Suppressor macrophage treated with lipopolysaccharide for 1 hour (primary cell): ENCODE data around the gene GLOD4.

Experiments used
- DNase-seq, 3 donors: peaks; one replicate each; pipeline ENCODE4 v3.0.0-alpha.2; 2020 to 2022

Gene GLOD4

GRCh38 chr17:733743-734142 is 48.3 kb downstream of the GLOD4 start:
- DNase-seq, result no peak

GRCh38 chr17:732902-733720 is 49.0 kb downstream of the GLOD4 start:
- DNase-seq, result peak; percentile 39 to 55 (median 49)

- peak; percentile 65 to 89 (median 79) for DNase-seq
Observed at GRCh38 chr17:732067-732901, 49.8 kb downstream of the GLOD4 start, which contains the start of gene TLCD3A. TSS of gene TLCD3A (plus strand) at chr17:732596. CDS start at chr17:732648, 52 bp downstream.

GRCh38 chr17:731644-732066 is 50.4 kb downstream of the GLOD4 start:
- DNase-seq, result no peak

DNA sequence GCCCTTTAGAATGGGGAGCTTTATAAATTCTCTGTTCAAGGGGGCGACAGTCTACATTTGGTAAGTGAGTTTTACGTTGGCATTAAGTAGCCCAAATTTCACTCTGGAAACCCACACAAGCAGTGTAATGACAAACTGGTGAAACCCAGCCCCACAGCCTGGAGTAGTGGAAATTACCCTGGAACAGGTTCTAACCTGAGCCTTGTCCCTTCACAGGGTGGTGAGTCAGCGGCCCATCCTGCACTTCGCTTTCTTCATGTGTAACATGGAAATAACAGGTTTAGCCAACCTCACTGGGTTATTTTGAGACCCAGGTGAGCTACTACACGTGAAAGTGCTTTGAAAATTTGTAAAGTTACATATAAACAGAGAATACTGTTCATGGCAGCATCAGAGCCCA is 53.2 kb downstream of the GLOD4 start:
- no peak for DNase-seq

DNA sequence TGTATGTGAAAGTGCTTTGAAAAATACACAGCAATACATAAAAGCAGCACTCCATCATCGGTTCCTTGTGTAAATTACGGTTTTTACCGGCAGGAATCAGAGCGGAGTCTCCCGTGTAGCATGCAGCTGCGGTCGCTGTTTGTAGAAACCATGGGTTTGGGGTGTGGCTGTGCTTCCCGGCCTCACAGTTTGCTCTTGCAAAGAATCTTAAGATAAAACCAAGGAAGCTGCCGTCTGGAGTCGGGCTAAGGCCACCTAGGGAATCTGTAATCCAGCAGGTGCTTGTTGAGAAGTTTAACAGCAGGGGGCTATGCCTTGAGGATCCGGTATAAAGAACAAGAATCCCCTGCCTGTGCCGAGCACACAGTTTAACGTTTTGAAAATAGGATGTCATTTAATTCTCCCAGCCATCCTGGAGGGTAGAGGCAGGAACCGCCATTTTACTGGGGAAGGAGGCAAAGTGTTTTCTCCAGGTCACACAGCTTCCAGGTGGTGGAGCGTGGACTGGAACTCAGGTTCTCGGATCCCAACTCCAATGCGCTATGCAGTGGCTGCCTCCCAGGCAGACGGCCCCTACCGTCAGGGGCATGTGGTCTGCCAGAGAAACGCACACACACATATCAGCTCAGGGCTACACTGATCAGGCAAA is 55.7 kb downstream of the GLOD4 start:
- DNase-seq, result no peak

DNA sequence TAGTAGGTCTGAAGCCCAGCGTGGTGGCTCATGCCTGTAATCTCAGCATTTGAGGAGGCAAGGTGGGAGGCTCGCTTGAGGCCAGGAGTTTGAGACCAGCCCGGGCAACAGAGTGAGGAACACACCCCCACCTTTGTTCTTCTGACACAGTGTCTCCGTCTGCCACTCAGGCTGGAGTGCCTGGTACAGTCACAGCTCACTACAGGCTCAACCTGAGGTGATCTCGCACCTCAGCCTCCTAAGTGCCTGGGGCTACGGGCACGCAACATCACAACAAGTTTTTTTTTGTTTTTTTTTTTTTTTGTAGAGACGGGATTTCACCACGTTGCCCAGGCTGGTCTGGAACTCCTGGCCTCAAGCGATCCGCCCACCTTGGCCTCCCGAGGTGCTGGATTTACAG is 56.3 kb downstream of the GLOD4 start:
- DNase-seq, result no peak

GRCh38 chr17:725084-725483 is 57.0 kb downstream of the GLOD4 start:
- no peak for DNase-seq

- no peak for DNase-seq
Observed at GRCh38 chr17:721540-721937, 60.5 kb downstream of the GLOD4 start.

DNA sequence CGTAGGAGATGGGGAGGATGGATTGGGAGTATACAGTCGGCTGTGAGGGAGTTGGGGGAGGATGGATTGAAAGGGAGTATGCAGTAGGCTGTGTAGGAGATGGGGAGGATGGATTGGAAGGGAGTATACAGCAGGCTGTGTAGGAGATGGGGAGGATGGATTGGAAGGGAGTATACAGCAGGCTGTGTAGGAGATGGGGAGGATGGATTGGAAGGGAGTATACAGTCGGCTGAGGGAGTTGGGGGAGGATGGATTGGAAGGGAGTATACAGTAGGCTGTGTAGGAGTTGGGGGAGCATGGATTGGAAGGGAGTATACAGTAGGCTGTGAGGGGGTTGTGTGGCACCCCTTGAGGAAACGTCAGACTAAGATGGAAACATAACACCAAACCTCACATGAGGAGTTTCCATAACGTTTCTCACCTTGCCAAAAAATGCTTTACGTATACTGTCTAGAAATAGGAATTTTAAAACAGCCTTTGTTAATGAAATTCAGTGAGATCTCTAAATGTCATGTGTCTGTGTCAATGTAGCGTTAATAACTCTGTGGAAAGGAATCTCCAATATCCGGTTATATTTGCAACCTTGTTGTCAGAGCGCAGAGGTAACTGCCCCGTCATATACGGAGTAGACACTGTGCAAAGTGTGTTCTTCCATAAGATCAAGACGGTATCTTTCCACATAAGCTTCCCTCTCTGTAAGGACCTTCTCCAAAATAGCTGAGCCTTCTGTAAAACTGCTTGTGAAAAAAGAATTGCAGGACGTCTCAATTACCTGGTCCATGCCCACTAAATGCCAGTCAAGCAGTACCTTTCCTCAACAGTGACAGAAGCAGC is 61.2 kb downstream of the GLOD4 start:
- no peak for DNase-seq

DNA sequence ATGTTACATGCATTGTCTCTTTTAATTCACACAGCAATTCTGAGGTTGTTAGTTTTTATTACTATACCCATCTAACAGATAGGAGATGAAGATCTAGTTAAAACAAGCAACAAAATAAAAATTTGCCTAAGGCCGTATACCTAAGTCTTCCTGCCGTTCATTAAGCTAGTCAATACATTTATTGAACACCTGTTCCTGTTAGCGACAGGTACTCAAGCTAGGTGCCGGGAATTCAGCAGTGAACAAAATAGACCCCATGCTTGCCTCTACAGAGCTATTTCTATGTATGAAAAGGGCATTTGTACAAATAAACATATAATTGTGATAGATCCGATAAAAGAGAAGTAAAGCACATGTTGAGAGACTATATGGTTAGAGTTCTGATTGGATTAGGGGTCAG is 64.0 kb downstream of the GLOD4 start:
- DNase-seq, result no peak
